Pancreas (tissue), 10 donors: ENCODE results near the gene ZCCHC9. TPM values are rescaled to one million over a fixed set of nuclear protein-coding genes. Genes with fewer than 3 reads are reported as not detected.
"Not testable (repeated sequence)": the region's sequence is repeated elsewhere in the genome, so short reads cannot be mapped to it uniquely, and the experiment has no call there.

ENCODE experiments used
- ATAC-seq, 4 donors: fragments of 200-7000 bp; cut with Tn5 transposase; one replicate each; pipeline versions ENCODE4 v1.8.0 to v1.9.1; 2020; ENCODE audit warnings: mild to moderate bottlenecking in 4 of 4, moderate library complexity in 4 of 4
- DNase-seq, 6 donors: peaks; one replicate each; pipeline ENCODE4 v3.0.0-alpha.2; 2020
- FAIRE-seq: peaks from 2 replicates; lab custom pipeline; 2012; peaks lifted over from hg19 to GRCh38; lab: Jason Lieb, UNC
- H3K27ac ChIP-seq, 4 donors: fragments of 200-600 bp; sonication (generic); 1 replicate in 3 of 4; 2 replicates in 1 of 4; pipeline versions ENCODE4 v1.5.0 to v1.8.0; 2020
- H3K27me3 ChIP-seq, 4 donors: fragments of 200-600 bp; one replicate each; pipeline ENCODE4 v1.8.0; 2021
- H3K36me3 ChIP-seq, 3 donors: fragments of 200-600 bp; sonication (generic) in 1 of 3; one replicate each; pipeline versions ENCODE4 v1.5.0 to v1.8.0; 2020 to 2021
- H3K4me1 ChIP-seq, 3 donors: fragments of 200-600 bp; one replicate each; pipeline ENCODE4 v1.8.0; 2021
- H3K4me3 ChIP-seq, 4 donors: fragments of 200-600 bp; sonication (generic) in 2 of 4; one replicate each; pipeline versions ENCODE4 v1.5.0 to v1.8.0; 2020 to 2021
- H3K9me3 ChIP-seq, 4 donors: fragments of 200-600 bp; one replicate each; pipeline ENCODE4 v1.8.0; 2021
- CTCF ChIP-seq, 4 donors: fragments of 200-600 bp; sonication (generic) in 3 of 4; IDR thresholded peaks; one replicate each; pipeline versions ENCODE4 v1.5.0 to v1.8.0; 2021; ENCODE audit warnings: antibody characterized with exemption in 4 of 4
- WGBS, 2 donors: extraction: QIAGEN DNeasy Blood & Tissue Kit; methylation state at CpG; one replicate each; pipeline ENCODE4 v1.1.7; 2013; 5-methylcytosine and 5-hydroxymethylcytosine counted together
- intact Hi-C, 3 donors: fragments of 100-400 bp; cut with DNase I; formaldehyde crosslinking; loops; one replicate each; pipeline versions ENCODE4 v1.11.1 to v1.14.2; 2022
- polyA plus RNA-seq, 2 donors: library from polyadenylated mRNA; stranded (reverse); fragments of 200-250 nt; gene quantifications; one replicate each; pipeline ENCODE4 v1.2.3, GENCODE V29; 2013
- total RNA-seq, 6 donors: library from RNA; stranded (reverse); fragmentation: NEBNext Ultra II Directional in 4 of 6; extraction: Animal tissue kit (Norgen Biotek cat#: 25700) in 4 of 6; gene quantifications; one replicate each; pipeline versions ENCODE4 v1.2.1 to v1.2.4, GENCODE V29; 2021 to 2023
- donor health status: healthy with polysubstance abuse.
- donor health status: DM: no; HTN: no; CAD: no; lungs with moderate emphysema.
- donor health status: DM: no; HTN: no; CAD: no.
- donor health status: control.
- donor health status: control.
- donor health status: Bipolar disorder and iron deficiency.
- donor health status: DM: yes; HTN: yes; CAD: no.
- donor health status: DM: no; HTN: no; CAD: no.
- donor health status: DM: no; HTN: no; CAD: no.
- donor health status: DM: yes; HTN: yes; CAD: no.

Gene ZCCHC9
- total and polyA plus RNA-seq, 8 donors, result 6.1 to 14.7 (median 7.6) TPM

- no peak for TF ChIP-seq CTCF (IDR thresholded peaks at IDR 0.05)
- FAIRE-seq, result peak; percentile 17
Observed at GRCh38 chr5:81290146-81290545, 11.2 kb upstream of the ZCCHC9 start.

GRCh38 chr5:81292130-81292529 is 9.3 kb upstream of the ZCCHC9 start:
- no peak overlapping the region for H3K4me3 ChIP-seq
- ATAC-seq (no peak), DNase-seq (no peak), FAIRE-seq (no peak)
- no peaks in the 10 kb centered on the region for H3K36me3 ChIP-seq
- intact Hi-C loops, result no loop called here
- no peaks in the 10 kb centered on the region for H3K27me3 ChIP-seq
- no peaks in the 10 kb centered on the region for H3K9me3 ChIP-seq
- H3K27ac ChIP-seq, result no peak overlapping the region
- TF ChIP-seq CTCF (IDR thresholded peaks at IDR 0.05), result no peak
- H3K4me1 ChIP-seq, result no peaks in the 10 kb centered on the region
- WGBS, 2 donors, result 92 to 98% methylated on average over 2 of the region's 2 CpGs

More at GRCh38 chr5:81290146-81290545, 11.2 kb upstream of the ZCCHC9 start:
- DNase-seq (no peak), ATAC-seq (no peak)
- intact Hi-C loops, result no loop called here
- Histone ChIP-seq H3K9me3 (no peaks in the 10 kb centered on the region), H3K27ac (no peak overlapping the region), H3K36me3 (no peaks in the 10 kb centered on the region), H3K27me3 (no peaks in the 10 kb centered on the region), H3K4me3 (no peak overlapping the region), H3K4me1 (no peaks in the 10 kb centered on the region)
- WGBS, 2 donors, result 96 to 100% methylated on average over 1 of the region's 1 CpG

- H3K4me1 ChIP-seq, H3K4me3 ChIP-seq, intact Hi-C loops, DNase-seq, FAIRE-seq, H3K36me3 ChIP-seq, H3K27me3 ChIP-seq, ATAC-seq, H3K27ac ChIP-seq, H3K9me3 ChIP-seq: not testable (repeated sequence)
- 94 to 98% methylated on average over 5 of the region's 5 CpGs for WGBS, 2 donors
Observed at GRCh38 chr5:81294021-81294420, 7.4 kb upstream of the ZCCHC9 start.

- intact Hi-C loops, result no loop called here
- Histone ChIP-seq H3K9me3 (no peaks in the 10 kb centered on the region), H3K4me3 (no peak overlapping the region), H3K4me1 (peaks cover 6 to 24% (median 15%) of the 10 kb centered on the region in 3 donors), H3K27ac (no peak overlapping the region), H3K36me3 (no peaks in the 10 kb centered on the region), H3K27me3 (no peaks in the 10 kb centered on the region)
- 75 to 84% methylated on average over 4 of the region's 4 CpGs for WGBS, 2 donors
- ATAC-seq, result no peak
- no peak for FAIRE-seq
- DNase-seq, result no peak
- TF ChIP-seq CTCF (IDR thresholded peaks at IDR 0.05), result no peak
Observed at GRCh38 chr5:81297531-81297930, 3.9 kb upstream of the ZCCHC9 start.

- ATAC-seq (no peak), DNase-seq (no peak), FAIRE-seq (no peak)
- H3K9me3 ChIP-seq, result no peaks in the 10 kb centered on the region
- peak overlapping the region; percentile 57 to 83 (median 67) for H3K4me3 ChIP-seq
- WGBS, 2 donors, result 0 to 2% methylated on average over 2 of the region's 2 CpGs
- intact Hi-C loops, result no loop called here
- H3K27me3 ChIP-seq, result no peaks in the 10 kb centered on the region
- TF ChIP-seq CTCF (IDR thresholded peaks at IDR 0.05), result no peak
- no peaks in the 10 kb centered on the region for H3K36me3 ChIP-seq
- H3K4me1 ChIP-seq, result peaks cover 6 to 25% (median 19%) of the 10 kb centered on the region in 3 donors
- H3K27ac ChIP-seq, result peak overlapping the region; percentile 66 to 86 (median 76)
Observed at GRCh38 chr5:81300921-81301270, 491 bp upstream of the ZCCHC9 start.
